ENCODE data around the gene NT5C2. TPM values are rescaled to one million over a fixed set of nuclear protein-coding genes. Genes with fewer than 3 reads are reported as not detected.
A peak's percentile ranks its signal among the peaks of the same experiment; 100 is the strongest.

Gene NT5C2
- 29.6 and 45.4 TPM in 2 replicates for polyA plus RNA-seq (2012; rRNA removed)
- 42.8 and 47.5 TPM in 2 replicates for polyA plus RNA-seq (2012; cell fraction: cytosol; rRNA removed)
- 21.0 and 39.8 TPM in 2 replicates for polyA plus RNA-seq (2012; cell fraction: nucleus; rRNA removed)

- Histone ChIP-seq H3K4me2 (peak within 1 kb of the TSS; percentile 89), H3K27me3 (ENCODE audit: insufficient read depth) (no peaks in the 10 kb centered on the region), H3K79me2 (ENCODE audit: insufficient read depth) (peaks cover 46% of the 10 kb centered on the region), H3K9me2 (no peaks in the 10 kb centered on the region), H3K27ac (ENCODE audit: low read depth in 2 of 2, low read length in 1 of 2) (peak within 1 kb of the TSS; percentile 91), H3K9me3 (no peaks in the 10 kb centered on the region), H3K9ac (peak within 1 kb of the TSS; percentile 96), H3K36me3 (replicated peaks in 1 of 2; ENCODE audit: control insufficient read depth in 1 of 2, insufficient read depth in 2 of 2, low read length in 1 of 2) (no peaks in the 10 kb centered on the region), H3K4me1 (ENCODE audit: control insufficient read depth in 1 of 2, insufficient read depth in 2 of 2, low read depth in 1 of 2, low read length in 1 of 2) (peaks cover 9 to 11% of the 10 kb centered on the region in 2 experiments; a peak in 2 of 4 replicates), H3F3A (replicated peaks; ENCODE audit: insufficient read depth) (peaks cover 3% of the 10 kb centered on the region), H2AFZ (ENCODE audit: low read depth) (peak within 1 kb of the TSS; percentile 87), H4K20me1 (ENCODE audit: insufficient read depth) (peaks cover 23% of the 10 kb centered on the region), H3K4me3 (ENCODE audit: low read depth in 2 of 2, low read length in 1 of 2) (peak within 1 kb of the TSS; percentile 77 to 89)
- POLR2A ChIA-PET = interaction anchor here (0.5 to 2.2 kb wide), 5 partner anchors 25 to 275 kb away, joined by 3 to 19 read pairs (median 3); partner anchors contain the start of genes CNNM2 and INA
- WGBS (ENCODE audit: low lambda C conversion rate) = 8% methylated on average over 23 of the region's 62 CpGs
- TF ChIP-seq TAF1 (IDR thresholded peaks at IDR 0.05; ENCODE audit: borderline replicate concordance, low read depth, low read length) = peak; percentile 64; the same call in 1 of the 2 replicates
- TF ChIP-seq FOXM1 (IDR thresholded peaks at IDR 0.05; ENCODE audit: low read depth) = no peak
- peak; percentile 49 for TF ChIP-seq NRF1 (IDR thresholded peaks at IDR 0.05; ENCODE audit: low read depth, low read length)
- no peak for TF ChIP-seq ELF1 (IDR thresholded peaks at IDR 0.05)
- TF ChIP-seq IRF3 (IDR thresholded peaks at IDR 0.05; ENCODE audit: low read depth, low read length) = peak; percentile 92
- peak in 1 of 2 experiments; percentile 19; a peak in 1 of 4 replicates for TF ChIP-seq EP300 (IDR thresholded peaks at IDR 0.05; ENCODE audit: borderline replicate concordance in 1 of 2, low read depth in 1 of 2, low read length in 1 of 2)
- peak; percentile 53; the same call in 1 of the 2 replicates for TF ChIP-seq POLR2AphosphoS5 (IDR thresholded peaks at IDR 0.05; ENCODE audit: low read depth, low read length)
- TF ChIP-seq YY1 (IDR thresholded peaks at IDR 0.05; ENCODE audit: low read depth) = no peak
- peak; percentile 15; the same call in 1 of the 2 replicates for TF ChIP-seq MAX (IDR thresholded peaks at IDR 0.05; ENCODE audit: low read depth)
- CTCF ChIA-PET = interaction anchor here (1.2 to 2.6 kb wide), 4 partner anchors 13 to 141 kb away, joined by 3 to 8 read pairs (median 4); partner anchors contain the start of gene INA
- peak; percentile 94 for DNase-seq
These were observed at the start of gene NT5C2 for GRCh38 chr10:103193107-103193819. Gene NT5C2, minus strand, starts transcription at chr10:103193272. Its CDS starts 18,314 bp downstream, at chr10:103174958.

- DNase-seq = no peak
- no peaks in the 10 kb centered on the region for H3K36me3 ChIP-seq (replicated peaks in 1 of 2; ENCODE audit: control insufficient read depth in 1 of 2, insufficient read depth in 2 of 2, low read length in 1 of 2)
- H3K27me3 ChIP-seq (ENCODE audit: insufficient read depth) = no peaks in the 10 kb centered on the region
- peak overlapping the region; percentile 49 for H3K9ac ChIP-seq
- WGBS (ENCODE audit: low lambda C conversion rate) = 45% methylated on average over 7 of the region's 7 CpGs
- peaks cover 3 to 11% of the 10 kb centered on the region in 2 experiments; a peak in 2 of 4 replicates for H3K4me1 ChIP-seq (ENCODE audit: control insufficient read depth in 1 of 2, insufficient read depth in 2 of 2, low read depth in 1 of 2, low read length in 1 of 2)
- H3K9me3 ChIP-seq = no peaks in the 10 kb centered on the region
- H2AFZ ChIP-seq (ENCODE audit: low read depth) = peak overlapping the region; percentile 93
- no peaks in the 10 kb centered on the region for H3K9me2 ChIP-seq
- CTCF ChIA-PET = interaction anchor here (0.8 to 1.4 kb wide), 3 partner anchors 93 to 406 kb away, joined by 3 to 5 read pairs (median 5); partner anchors contain the start of gene CNNM2
- peak overlapping the region; percentile 59 for H3K4me2 ChIP-seq
- H3K79me2 ChIP-seq (ENCODE audit: insufficient read depth) = no peaks in the 10 kb centered on the region
- H3F3A ChIP-seq (replicated peaks; ENCODE audit: insufficient read depth) = no peaks in the 10 kb centered on the region
- H3K4me3 ChIP-seq (ENCODE audit: low read depth in 2 of 2, low read length in 1 of 2) = peak overlapping the region in 1 of 2 experiments; percentile 20; a peak in 1 of 4 replicates
- peak overlapping the region; percentile 43 to 63 for H3K27ac ChIP-seq (ENCODE audit: low read depth in 2 of 2, low read length in 1 of 2)
- no peaks in the 10 kb centered on the region for H4K20me1 ChIP-seq (ENCODE audit: insufficient read depth)
- POLR2A ChIA-PET = interaction anchor here (1.1 kb wide), 1 partner anchor 36 kb away, joined by 3 read pairs; the partner anchor contains the start of gene INA
- no peak for TF ChIP-seq MEF2A (IDR thresholded peaks at IDR 0.05; ENCODE audit: borderline replicate concordance, low read depth)
- TF ChIP-seq JUND (IDR thresholded peaks at IDR 0.05) = peak; percentile 38; the same call in 1 of the 2 replicates
- TF ChIP-seq FOXJ3 (CRISPR knock-in tag; IDR thresholded peaks at IDR 0.05) = no peak
- TF ChIP-seq RXRA (IDR thresholded peaks at IDR 0.05; ENCODE audit: borderline replicate concordance, low read depth) = no peak
- no peak for TF ChIP-seq POLR2AphosphoS5 (IDR thresholded peaks at IDR 0.05; ENCODE audit: low read depth, low read length)
- TF ChIP-seq RCOR1 (IDR thresholded peaks at IDR 0.05; ENCODE audit: low read length) = no peak
- TF ChIP-seq CTCF (IDR thresholded peaks at IDR 0.05) = no peak
- no peak for TF ChIP-seq GATA2 (CRISPR knock-in tag; IDR thresholded peaks at IDR 0.05)
- TF ChIP-seq EP300 (IDR thresholded peaks at IDR 0.05; ENCODE audit: borderline replicate concordance in 1 of 2, low read depth in 1 of 2, low read length in 1 of 2) = no peak
- TF ChIP-seq NRF1 (IDR thresholded peaks at IDR 0.05; ENCODE audit: low read depth, low read length) = no peak
- TF ChIP-seq YY1 (IDR thresholded peaks at IDR 0.05; ENCODE audit: low read depth) = no peak
- no peak for TF ChIP-seq RFX5 (IDR thresholded peaks at IDR 0.05; ENCODE audit: low read length)
- TF ChIP-seq USF2 (IDR thresholded peaks at IDR 0.05; ENCODE audit: borderline replicate concordance, low read depth, low read length) = no peak
- TF ChIP-seq MAX (IDR thresholded peaks at IDR 0.05; ENCODE audit: low read depth) = peak; percentile 73
- TF ChIP-seq RAD21 (IDR thresholded peaks at IDR 0.05; ENCODE audit: low read length) = no peak
These were observed 48.4 kb upstream of the NT5C2 start for GRCh38 chr10:103241262-103242011.

Data from SK-N-SH (cell line).